ENCODE data around the gene PTPA.

DNA sequence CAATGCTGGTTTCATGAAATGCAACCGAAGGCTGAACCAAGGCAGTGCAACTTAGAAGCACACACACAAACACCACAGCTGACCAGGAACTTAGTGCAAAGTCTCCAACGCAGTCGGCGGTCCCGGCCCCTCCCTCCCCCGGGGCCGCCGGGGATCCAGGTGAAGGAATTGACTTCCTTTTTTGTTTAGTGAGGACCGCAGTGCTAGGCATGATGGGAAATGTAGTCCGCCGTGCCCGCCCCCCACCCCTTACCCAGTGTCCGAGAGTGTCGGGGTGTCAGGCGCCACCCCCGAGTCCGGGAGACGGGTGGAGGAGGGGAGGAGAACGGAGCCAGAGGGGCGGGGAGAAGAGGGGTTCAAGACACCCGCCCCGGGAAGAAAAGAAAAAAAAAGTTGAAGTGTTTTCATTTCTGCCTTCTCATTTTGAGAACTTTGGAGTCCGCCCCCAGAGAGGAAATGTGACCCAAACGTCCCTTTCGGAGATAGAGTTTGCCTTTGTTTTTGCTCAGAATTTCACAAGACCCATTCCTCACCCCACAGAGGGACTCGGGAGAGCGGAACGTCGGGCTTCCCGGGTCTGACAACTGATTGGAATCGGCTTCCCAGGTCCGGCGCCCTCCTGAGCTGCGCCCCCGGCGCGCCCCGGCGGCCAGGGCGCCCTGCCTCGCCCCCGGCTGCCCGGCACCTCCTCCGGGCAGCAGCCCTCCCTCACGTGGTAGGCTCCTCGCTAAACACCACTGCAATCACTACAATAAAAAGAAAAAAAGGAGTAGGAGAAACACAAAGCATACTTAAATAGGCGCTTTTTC, 64.8 kb downstream of the PTPA start:
- TF ChIP-seq ZNF274 (IDR thresholded peaks at IDR 0.05; ENCODE audit: low read depth, low read length) (no peak), YY1 (IDR thresholded peaks at IDR 0.05; ENCODE audit: insufficient read depth, insufficient read length) (no peak)
